ENCODE measurements around the gene ZNF74.
"Not testable (repeated sequence)": the region's sequence is repeated elsewhere in the genome, so short reads cannot be mapped to it uniquely, and the experiment has no call there.

Gene ZNF74

DNA sequence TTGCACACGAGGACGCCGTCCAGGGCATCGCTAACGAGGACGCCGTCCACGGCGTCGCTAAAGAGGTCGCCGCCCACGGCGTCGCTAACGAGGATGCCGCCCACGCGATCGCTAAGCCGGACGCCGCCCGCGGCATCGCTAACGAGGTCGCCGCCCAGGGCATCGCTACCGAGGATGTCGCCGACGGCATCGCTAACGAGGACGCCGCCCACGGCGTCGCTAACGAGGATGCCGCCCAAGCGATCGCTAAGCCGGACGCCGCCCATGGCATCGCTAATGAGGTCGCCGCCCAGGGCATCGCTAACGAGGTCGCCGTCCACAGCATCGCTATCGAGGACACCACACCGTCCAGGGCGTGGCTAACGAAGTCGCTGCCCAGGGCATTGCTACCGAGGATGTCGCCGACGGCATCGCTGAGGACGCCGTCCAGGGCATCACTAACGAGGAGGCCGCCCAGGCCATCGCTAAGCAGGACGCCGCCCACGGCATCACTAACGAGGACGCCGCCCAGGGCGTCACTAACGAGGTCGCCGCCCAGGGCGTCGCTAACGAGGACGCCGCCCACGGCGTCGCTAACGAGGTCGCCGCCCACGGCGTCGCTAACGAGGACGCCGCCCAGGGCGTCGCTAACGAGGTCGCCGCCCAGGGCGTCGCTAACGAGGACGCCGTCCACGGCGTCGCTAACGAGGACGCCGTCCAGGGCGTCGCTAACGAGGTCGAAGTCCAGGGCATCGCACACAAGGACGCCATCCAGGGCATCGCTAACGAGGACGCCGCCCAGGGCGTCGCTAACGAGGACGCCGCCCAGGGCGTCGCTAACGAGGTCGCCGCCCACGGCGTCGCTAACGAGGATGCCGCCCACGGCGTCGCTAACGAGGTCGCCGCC lies 32.8 kb upstream of the ZNF74 start:
- H3K27me3 ChIP-seq (ENCODE audit: control insufficient read depth in 2 of 2, insufficient read depth in 2 of 2, low read length in 2 of 2); H3K4me3 ChIP-seq (ENCODE audit: low read length in 2 of 2); H3K9ac ChIP-seq (ENCODE audit: low read depth in 1 of 2, low read length in 2 of 2); H3K36me3 ChIP-seq (ENCODE audit: control insufficient read depth in 2 of 2, insufficient read depth in 2 of 2, low read length in 2 of 2); H3K4me1 ChIP-seq (ENCODE audit: control insufficient read depth in 2 of 2, insufficient read depth in 2 of 2, low read length in 2 of 2); H3K9me3 ChIP-seq (ENCODE audit: control insufficient read depth in 2 of 2, low read length in 2 of 2); H3K27ac ChIP-seq (ENCODE audit: low read depth in 2 of 2, low read length in 2 of 2): not testable (repeated sequence)

DNA sequence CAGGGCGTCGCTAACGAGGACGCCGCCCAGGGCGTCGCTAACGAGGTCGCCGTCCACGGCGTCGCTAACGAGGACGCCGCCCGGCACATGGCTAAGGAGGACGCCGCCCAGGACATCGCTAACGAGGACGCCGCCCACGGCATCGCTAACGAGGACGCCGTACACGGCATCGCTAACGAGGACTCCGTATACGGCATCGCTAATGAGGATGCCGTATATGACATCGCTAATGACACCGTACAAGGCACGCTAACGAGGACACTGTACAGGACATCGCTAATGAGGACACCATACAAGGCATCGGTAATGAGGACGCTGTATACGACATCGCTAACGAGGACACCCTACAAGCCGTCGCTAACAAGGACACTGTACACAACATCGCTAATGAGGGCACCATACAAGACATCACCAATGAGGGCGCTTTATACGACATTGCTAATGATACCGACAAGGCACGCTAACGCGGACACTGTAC lies 32.2 kb upstream of the ZNF74 start:
- not testable (repeated sequence) for H3K36me3 ChIP-seq (ENCODE audit: control insufficient read depth in 2 of 2, insufficient read depth in 2 of 2, low read length in 2 of 2); H3K4me3 ChIP-seq (ENCODE audit: low read length in 2 of 2); H3K27ac ChIP-seq (ENCODE audit: low read depth in 2 of 2, low read length in 2 of 2); H3K9me3 ChIP-seq (ENCODE audit: control insufficient read depth in 2 of 2, low read length in 2 of 2); H3K4me1 ChIP-seq (ENCODE audit: control insufficient read depth in 2 of 2, insufficient read depth in 2 of 2, low read length in 2 of 2); H3K9ac ChIP-seq (ENCODE audit: low read depth in 1 of 2, low read length in 2 of 2); H3K27me3 ChIP-seq (ENCODE audit: control insufficient read depth in 2 of 2, insufficient read depth in 2 of 2, low read length in 2 of 2)

DNA sequence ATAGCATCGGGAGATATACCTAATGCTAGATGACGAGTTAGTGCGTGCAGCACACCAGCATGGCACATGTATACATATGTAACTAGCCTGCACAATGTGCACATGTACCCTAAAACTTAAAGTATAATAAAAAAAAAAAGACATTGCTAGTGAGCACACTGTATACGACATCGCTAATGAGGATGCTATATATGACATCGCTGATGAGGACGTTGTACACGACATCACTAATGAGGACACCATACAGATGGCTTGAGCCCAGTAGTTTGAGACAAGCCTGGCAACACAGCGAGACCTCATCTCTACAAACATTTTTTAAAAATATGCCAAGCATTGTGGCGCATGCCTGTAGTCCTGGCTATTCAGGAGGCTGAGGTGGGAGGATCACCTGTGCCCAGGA lies 31.5 kb upstream of the ZNF74 start:
- not testable (repeated sequence) for H3K4me1 ChIP-seq (ENCODE audit: control insufficient read depth in 2 of 2, insufficient read depth in 2 of 2, low read length in 2 of 2); H3K27ac ChIP-seq (ENCODE audit: low read depth in 2 of 2, low read length in 2 of 2); H3K9me3 ChIP-seq (ENCODE audit: control insufficient read depth in 2 of 2, low read length in 2 of 2); H3K4me3 ChIP-seq (ENCODE audit: low read length in 2 of 2); H3K27me3 ChIP-seq (ENCODE audit: control insufficient read depth in 2 of 2, insufficient read depth in 2 of 2, low read length in 2 of 2); H3K36me3 ChIP-seq (ENCODE audit: control insufficient read depth in 2 of 2, insufficient read depth in 2 of 2, low read length in 2 of 2); H3K9ac ChIP-seq (ENCODE audit: low read depth in 1 of 2, low read length in 2 of 2)

DNA sequence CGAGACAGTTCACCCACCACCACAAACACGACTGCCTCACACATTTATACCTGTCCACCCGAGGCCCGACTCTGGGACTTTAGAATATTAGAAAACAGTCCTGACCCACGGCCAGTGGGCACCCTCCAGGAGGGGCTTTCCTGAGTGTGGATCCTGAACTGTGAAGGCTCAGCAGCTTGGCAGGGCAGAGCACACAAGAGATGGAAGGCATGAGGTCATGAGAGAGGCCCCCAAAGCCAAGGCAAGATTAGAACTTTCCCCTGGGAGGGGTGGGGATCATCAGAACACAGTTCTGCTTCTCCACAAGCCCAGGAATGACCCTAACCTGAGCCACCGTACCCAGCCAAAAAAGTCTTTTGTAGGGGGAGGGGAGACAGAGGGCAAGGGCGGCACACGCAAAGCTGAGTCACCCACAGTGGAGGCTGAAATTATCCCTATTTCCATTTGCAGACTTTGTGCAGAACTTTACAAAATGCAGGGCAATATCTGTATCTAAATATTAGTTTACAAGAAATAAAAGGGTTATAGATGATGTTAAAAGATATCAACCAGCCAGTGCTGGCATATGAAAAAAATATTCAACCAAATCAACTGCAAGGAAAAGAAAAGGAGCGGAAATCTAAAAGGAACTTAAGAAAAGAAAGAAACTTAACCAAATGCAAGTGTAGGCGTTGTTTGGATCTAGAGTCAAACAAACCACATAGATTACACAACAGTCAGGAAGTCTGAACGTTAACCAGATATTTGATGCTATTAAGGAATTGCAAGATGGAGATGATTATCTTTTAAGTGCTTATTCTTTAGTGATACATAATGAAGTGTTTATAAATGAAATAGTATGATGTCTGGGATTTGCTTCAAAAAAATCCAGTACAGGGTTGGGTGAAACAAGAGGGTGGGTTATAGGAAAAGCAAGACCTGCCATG lies 29.4 kb upstream of the ZNF74 start:
- not testable (repeated sequence) for H3K9me3 ChIP-seq (ENCODE audit: control insufficient read depth in 2 of 2, low read length in 2 of 2); H3K9ac ChIP-seq (ENCODE audit: low read depth in 1 of 2, low read length in 2 of 2); H3K27me3 ChIP-seq (ENCODE audit: control insufficient read depth in 2 of 2, insufficient read depth in 2 of 2, low read length in 2 of 2); H3K36me3 ChIP-seq (ENCODE audit: control insufficient read depth in 2 of 2, insufficient read depth in 2 of 2, low read length in 2 of 2); H3K4me1 ChIP-seq (ENCODE audit: control insufficient read depth in 2 of 2, insufficient read depth in 2 of 2, low read length in 2 of 2); H3K4me3 ChIP-seq (ENCODE audit: low read length in 2 of 2); H3K27ac ChIP-seq (ENCODE audit: low read depth in 2 of 2, low read length in 2 of 2)

DNA sequence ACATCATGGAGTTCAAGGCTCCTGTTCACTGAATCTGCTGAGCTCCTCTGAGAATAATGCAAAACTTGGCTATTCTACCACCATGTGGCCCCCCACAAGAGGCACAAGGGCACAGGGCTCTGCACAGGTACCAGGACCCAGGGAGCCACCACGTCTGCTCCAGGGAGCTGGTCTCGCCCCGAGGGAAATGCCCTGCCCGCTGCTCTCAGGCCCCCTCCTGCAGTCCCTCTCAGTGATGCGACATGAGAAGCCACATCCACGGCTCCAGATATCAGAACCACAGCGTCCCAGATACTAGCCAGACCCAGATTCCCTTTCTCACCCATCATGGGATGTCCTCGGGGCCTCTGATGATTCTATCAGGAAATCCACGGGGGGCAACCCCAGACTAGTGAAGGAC lies 27.1 kb upstream of the ZNF74 start:
- H3K27ac ChIP-seq (ENCODE audit: low read depth in 2 of 2, low read length in 2 of 2); H3K9ac ChIP-seq (ENCODE audit: low read depth in 1 of 2, low read length in 2 of 2); H3K9me3 ChIP-seq (ENCODE audit: control insufficient read depth in 2 of 2, low read length in 2 of 2); H3K36me3 ChIP-seq (ENCODE audit: control insufficient read depth in 2 of 2, insufficient read depth in 2 of 2, low read length in 2 of 2); H3K4me1 ChIP-seq (ENCODE audit: control insufficient read depth in 2 of 2, insufficient read depth in 2 of 2, low read length in 2 of 2); H3K4me3 ChIP-seq (ENCODE audit: low read length in 2 of 2); H3K27me3 ChIP-seq (ENCODE audit: control insufficient read depth in 2 of 2, insufficient read depth in 2 of 2, low read length in 2 of 2): not testable (repeated sequence)

DNA sequence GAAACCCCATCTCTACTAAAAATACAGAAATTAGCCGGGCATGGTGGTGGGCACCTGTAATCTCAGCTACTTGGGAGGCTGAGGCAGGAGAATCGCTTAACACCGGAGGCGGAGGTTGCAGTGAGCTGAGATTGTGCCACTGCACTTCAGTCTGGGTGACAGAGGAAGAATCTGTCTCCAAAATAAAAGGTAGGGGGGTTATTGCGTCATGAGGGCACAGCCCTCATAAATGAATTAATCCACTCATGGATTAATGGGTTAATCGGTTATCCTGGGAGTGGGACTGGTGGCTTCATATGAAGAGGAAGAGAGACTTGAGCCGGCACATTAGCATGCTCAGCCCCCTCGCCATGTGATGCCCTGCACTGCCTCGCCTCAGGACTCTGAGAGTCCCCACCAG lies 25.1 kb upstream of the ZNF74 start:
- not testable (repeated sequence) for H3K27me3 ChIP-seq (ENCODE audit: control insufficient read depth in 2 of 2, insufficient read depth in 2 of 2, low read length in 2 of 2); H3K36me3 ChIP-seq (ENCODE audit: control insufficient read depth in 2 of 2, insufficient read depth in 2 of 2, low read length in 2 of 2); H3K27ac ChIP-seq (ENCODE audit: low read depth in 2 of 2, low read length in 2 of 2); H3K9me3 ChIP-seq (ENCODE audit: control insufficient read depth in 2 of 2, low read length in 2 of 2); H3K4me3 ChIP-seq (ENCODE audit: low read length in 2 of 2); H3K9ac ChIP-seq (ENCODE audit: low read depth in 1 of 2, low read length in 2 of 2); H3K4me1 ChIP-seq (ENCODE audit: control insufficient read depth in 2 of 2, insufficient read depth in 2 of 2, low read length in 2 of 2)

DNA sequence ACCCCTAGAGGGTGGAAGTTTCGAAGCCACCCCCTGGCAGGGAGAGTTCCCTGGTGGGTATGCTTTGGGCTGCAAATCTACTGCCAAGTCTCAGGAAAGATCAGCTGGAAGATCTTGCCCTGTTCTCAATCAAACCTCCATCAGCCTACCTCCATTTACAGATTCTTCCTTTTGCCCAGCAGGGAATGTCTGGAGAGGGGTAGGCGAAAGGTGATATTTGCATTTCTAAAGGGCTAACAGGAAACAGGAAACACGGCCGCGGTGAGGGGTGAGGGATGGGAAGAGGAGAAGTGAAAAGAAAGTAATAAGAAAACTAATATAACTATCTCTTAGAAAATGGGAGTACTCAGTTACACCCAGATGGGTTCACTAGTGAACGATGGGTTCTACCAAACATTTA lies 22.3 kb upstream of the ZNF74 start:
- H3K9ac ChIP-seq (ENCODE audit: low read depth in 1 of 2, low read length in 2 of 2); H3K9me3 ChIP-seq (ENCODE audit: control insufficient read depth in 2 of 2, low read length in 2 of 2); H3K36me3 ChIP-seq (ENCODE audit: control insufficient read depth in 2 of 2, insufficient read depth in 2 of 2, low read length in 2 of 2); H3K4me1 ChIP-seq (ENCODE audit: control insufficient read depth in 2 of 2, insufficient read depth in 2 of 2, low read length in 2 of 2); H3K4me3 ChIP-seq (ENCODE audit: low read length in 2 of 2); H3K27ac ChIP-seq (ENCODE audit: low read depth in 2 of 2, low read length in 2 of 2); H3K27me3 ChIP-seq (ENCODE audit: control insufficient read depth in 2 of 2, insufficient read depth in 2 of 2, low read length in 2 of 2): not testable (repeated sequence)

DNA sequence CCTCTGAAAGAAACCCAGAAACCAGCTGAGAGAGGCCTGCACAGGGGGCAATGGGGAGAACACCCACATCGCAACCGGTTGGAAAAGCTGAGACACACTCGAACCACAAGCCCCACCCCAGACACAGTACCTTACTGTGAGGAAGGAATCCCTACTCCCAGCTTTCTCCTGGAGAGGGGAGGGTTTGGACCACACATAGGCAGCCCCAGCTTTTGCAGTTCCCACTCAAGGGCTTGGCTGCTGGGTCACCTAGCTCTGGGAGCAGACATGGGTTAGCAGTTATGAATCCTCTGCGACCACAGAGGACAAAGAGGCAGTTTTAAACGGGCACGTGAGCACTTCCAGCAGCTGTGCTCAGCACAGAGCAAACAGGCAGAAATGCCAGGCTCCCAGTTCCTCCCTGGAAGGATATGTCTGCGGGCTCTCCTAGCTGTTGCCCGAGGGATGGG lies 21.5 kb upstream of the ZNF74 start:
- H3K4me1 ChIP-seq (ENCODE audit: control insufficient read depth in 2 of 2, insufficient read depth in 2 of 2, low read length in 2 of 2); H3K4me3 ChIP-seq (ENCODE audit: low read length in 2 of 2); H3K27ac ChIP-seq (ENCODE audit: low read depth in 2 of 2, low read length in 2 of 2); H3K9ac ChIP-seq (ENCODE audit: low read depth in 1 of 2, low read length in 2 of 2); H3K9me3 ChIP-seq (ENCODE audit: control insufficient read depth in 2 of 2, low read length in 2 of 2); H3K36me3 ChIP-seq (ENCODE audit: control insufficient read depth in 2 of 2, insufficient read depth in 2 of 2, low read length in 2 of 2); H3K27me3 ChIP-seq (ENCODE audit: control insufficient read depth in 2 of 2, insufficient read depth in 2 of 2, low read length in 2 of 2): not testable (repeated sequence)

DNA sequence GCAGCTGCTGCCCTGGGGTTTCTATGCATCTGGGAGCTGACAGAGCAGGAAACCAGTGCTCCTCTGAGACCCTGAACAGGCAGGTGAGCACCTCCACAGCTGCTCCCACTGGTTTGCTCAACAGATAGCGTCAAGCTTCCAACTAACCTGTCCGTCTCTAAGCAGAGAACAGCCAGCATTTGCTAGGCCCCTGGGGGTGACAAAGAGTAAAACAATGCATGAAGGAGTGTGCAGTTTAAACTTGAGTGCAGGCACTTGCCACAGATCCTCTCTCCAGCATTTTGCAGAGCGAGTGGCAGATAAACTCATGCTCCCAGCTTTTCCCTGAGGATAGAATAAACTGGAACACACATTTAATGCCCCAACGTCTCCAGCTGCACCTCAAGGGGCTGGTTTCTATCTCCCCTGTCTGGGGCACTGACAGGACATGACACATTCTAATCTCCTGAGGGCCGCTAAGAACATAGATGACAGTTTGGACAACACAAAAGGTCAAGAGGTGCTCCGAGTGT lies 20.7 kb upstream of the ZNF74 start:
- H3K9me3 ChIP-seq (ENCODE audit: control insufficient read depth in 2 of 2, low read length in 2 of 2); H3K27me3 ChIP-seq (ENCODE audit: control insufficient read depth in 2 of 2, insufficient read depth in 2 of 2, low read length in 2 of 2); H3K27ac ChIP-seq (ENCODE audit: low read depth in 2 of 2, low read length in 2 of 2): not testable (repeated sequence)

DNA sequence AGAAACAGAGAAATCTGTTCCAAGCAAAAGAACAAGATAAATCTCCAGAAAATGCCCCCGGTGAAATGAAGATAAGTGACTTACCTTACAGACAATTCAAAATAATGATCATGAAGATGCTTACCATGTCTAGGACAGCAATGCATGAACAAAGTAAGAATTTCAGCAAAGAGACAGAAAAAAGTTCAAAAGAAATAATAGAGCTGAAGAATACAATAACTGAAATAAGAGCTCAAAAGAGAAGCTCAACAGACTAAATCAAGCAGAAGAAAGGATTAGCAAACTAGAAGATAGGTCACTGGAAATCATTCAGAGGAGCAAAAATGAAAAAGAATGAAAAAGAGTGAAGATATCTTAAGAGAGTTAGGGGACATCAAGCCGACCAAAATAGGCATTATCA lies 19.8 kb upstream of the ZNF74 start:
- H3K27me3 ChIP-seq (ENCODE audit: control insufficient read depth in 2 of 2, insufficient read depth in 2 of 2, low read length in 2 of 2); H3K36me3 ChIP-seq (ENCODE audit: control insufficient read depth in 2 of 2, insufficient read depth in 2 of 2, low read length in 2 of 2); H3K27ac ChIP-seq (ENCODE audit: low read depth in 2 of 2, low read length in 2 of 2); H3K9ac ChIP-seq (ENCODE audit: low read depth in 1 of 2, low read length in 2 of 2); H3K4me1 ChIP-seq (ENCODE audit: control insufficient read depth in 2 of 2, insufficient read depth in 2 of 2, low read length in 2 of 2); H3K4me3 ChIP-seq (ENCODE audit: low read length in 2 of 2); H3K9me3 ChIP-seq (ENCODE audit: control insufficient read depth in 2 of 2, low read length in 2 of 2): not testable (repeated sequence)

More for the DNA sequence above, 20.7 kb upstream of the ZNF74 start:
- not testable (repeated sequence) for H3K4me1 ChIP-seq (ENCODE audit: control insufficient read depth in 2 of 2, insufficient read depth in 2 of 2, low read length in 2 of 2); H3K4me3 ChIP-seq (ENCODE audit: low read length in 2 of 2); H3K36me3 ChIP-seq (ENCODE audit: control insufficient read depth in 2 of 2, insufficient read depth in 2 of 2, low read length in 2 of 2); H3K9ac ChIP-seq (ENCODE audit: low read depth in 1 of 2, low read length in 2 of 2)

Measured in mucosa of rectum (tissue), 2 donors.